Right cardiac atrium (tissue), 5 donors: ENCODE results near the gene MYO18B. TPM values are rescaled to one million over a fixed set of nuclear protein-coding genes. Genes with fewer than 3 reads are reported as not detected.
A peak's percentile ranks its signal among the peaks of the same experiment; 100 is the strongest.

Experiments
- ATAC-seq, 2 donors: fragments of 200-7000 bp; cut with Tn5 transposase; one replicate each; pipeline versions ENCODE4 v1.8.0 to v1.9.1; 2020; ENCODE audit warnings: moderate library complexity in 2 of 2, mild to moderate bottlenecking in 1 of 2
- DNase-seq, 3 donors: peaks; one replicate each; pipeline ENCODE4 v3.0.0-alpha.2; 2020
- H3K27ac ChIP-seq: one replicate; pipeline ENCODE4 v1.5.1; 2013; ENCODE audit warnings: mild to moderate bottlenecking, low read length, control low read depth, moderate library complexity
- H3K27me3 ChIP-seq: one replicate; pipeline ENCODE4 v1.6.1; 2013; ENCODE audit not compliant: control insufficient read depth, insufficient read depth
- H3K4me1 ChIP-seq: one replicate; pipeline ENCODE4 v1.6.1; 2013; ENCODE audit warnings: low read length; ENCODE audit not compliant: control insufficient read depth, insufficient read depth
- H3K4me3 ChIP-seq: one replicate; pipeline ENCODE4 v1.5.1; 2013; ENCODE audit warnings: low read length, control low read depth
- H3K9me3 ChIP-seq: one replicate; pipeline ENCODE4 v1.6.1; 2013; ENCODE audit warnings: low read length; ENCODE audit not compliant: control insufficient read depth
- WGBS: extraction: QIAGEN DNeasy Blood & Tissue Kit; methylation state at CpG from one replicate; pipeline ENCODE4 v1.1.7; 2013; 5-methylcytosine and 5-hydroxymethylcytosine counted together
- intact Hi-C, 4 donors: fragments of 100-400 bp; cut with DNase I; formaldehyde crosslinking; loops; one replicate each; pipeline versions ENCODE4 v1.11.0 to v1.14.0; 2022 to 2023
- polyA plus RNA-seq: library from polyadenylated mRNA; stranded (reverse); fragments of 200-250 nt; gene quantifications from one replicate; pipeline ENCODE4 v1.2.3, GENCODE V29; 2013
- total RNA-seq, 4 donors: library from RNA; stranded (reverse); fragmentation: NEBNext Ultra II Directional; extraction: Animal tissue kit (Norgen Biotek cat#: 25700); gene quantifications; one replicate each; pipeline ENCODE4 v1.2.1, GENCODE V29; 2021
- donor health status: healthy with polysubstance abuse.
- donor health status: DM: no; HTN: yes; CAD: no.
- donor health status: DM: no; HTN: no; CAD: no.
- donor health status: DM: no; HTN: yes; CAD: no; lungs with severe emphysema.
- donor health status: DM: yes; HTN: yes; CAD: no.

Gene MYO18B
- total and polyA plus RNA-seq, 5 donors = 74.5 to 184 (median 121) TPM

GRCh38 chr22:25712661-25713400 lies 29.2 kb upstream of the MYO18B start:
- intact Hi-C loops = no loop called here
- WGBS = 83% methylated on average over 7 of the region's 7 CpGs

GRCh38 chr22:25714070-25714469 lies 27.9 kb upstream of the MYO18B start:
- Histone ChIP-seq H3K4me1 (no peaks in the 10 kb centered on the region), H3K27ac (no peak overlapping the region), H3K27me3 (no peaks in the 10 kb centered on the region), H3K4me3 (no peak overlapping the region), H3K9me3 (no peaks in the 10 kb centered on the region)
- DNase-seq = no peak
- intact Hi-C loops = no loop called here
- no peak for ATAC-seq
- WGBS = 86% methylated on average over 7 of the region's 7 CpGs

More at GRCh38 chr22:25712661-25713400, 29.2 kb upstream of the MYO18B start:
- Histone ChIP-seq H3K9me3 (no peaks in the 10 kb centered on the region), H3K27ac (no peak overlapping the region), H3K4me3 (no peak overlapping the region), H3K27me3 (no peaks in the 10 kb centered on the region), H3K4me1 (no peaks in the 10 kb centered on the region)
- ATAC-seq (no peak), DNase-seq (no peak)

- intact Hi-C loops = no loop called here
- 67% methylated on average over 6 of the region's 6 CpGs for WGBS
- no peaks in the 10 kb centered on the region for H3K27me3 ChIP-seq
- H3K4me1 ChIP-seq = no peaks in the 10 kb centered on the region
- no peak overlapping the region for H3K27ac ChIP-seq
- H3K4me3 ChIP-seq = no peak overlapping the region
- H3K9me3 ChIP-seq = no peaks in the 10 kb centered on the region
- DNase-seq (no peak), ATAC-seq (no peak)
These were observed 27.2 kb upstream of the MYO18B start for GRCh38 chr22:25714739-25715138.

- no peaks in the 10 kb centered on the region for H3K4me1 ChIP-seq
- no peak overlapping the region for H3K4me3 ChIP-seq
- H3K27ac ChIP-seq = no peak overlapping the region
- 91% methylated on average over 10 of the region's 10 CpGs for WGBS
- intact Hi-C loops = no loop called here
- DNase-seq (no peak), ATAC-seq (no peak)
- H3K9me3 ChIP-seq = no peaks in the 10 kb centered on the region
- H3K27me3 ChIP-seq = no peaks in the 10 kb centered on the region
These were observed 25.4 kb upstream of the MYO18B start for GRCh38 chr22:25716637-25717036.

GRCh38 chr22:25718135-25718840 lies 23.7 kb upstream of the MYO18B start:
- Histone ChIP-seq H3K27ac (no peak overlapping the region), H3K27me3 (no peaks in the 10 kb centered on the region), H3K9me3 (no peaks in the 10 kb centered on the region), H3K4me3 (no peak overlapping the region), H3K4me1 (no peaks in the 10 kb centered on the region)
- 83% methylated on average over 10 of the region's 10 CpGs for WGBS
- DNase-seq (no peak), ATAC-seq (no peak)
- intact Hi-C loops = no loop called here

GRCh38 chr22:25722223-25722622 lies 19.8 kb upstream of the MYO18B start:
- DNase-seq (no peak), ATAC-seq (no peak)
- WGBS = 93% methylated on average over 16 of the region's 16 CpGs
- no peak overlapping the region for H3K4me3 ChIP-seq
- intact Hi-C loops = no loop called here
- no peaks in the 10 kb centered on the region for H3K9me3 ChIP-seq
- H3K4me1 ChIP-seq = no peaks in the 10 kb centered on the region
- H3K27ac ChIP-seq = no peak overlapping the region
- H3K27me3 ChIP-seq = no peaks in the 10 kb centered on the region

GRCh38 chr22:25722626-25723025 lies 19.4 kb upstream of the MYO18B start:
- WGBS = 90% methylated on average over 3 of the region's 3 CpGs
- no peak overlapping the region for H3K27ac ChIP-seq
- H3K9me3 ChIP-seq = no peaks in the 10 kb centered on the region
- no peak overlapping the region for H3K4me3 ChIP-seq
- intact Hi-C loops = no loop called here
- H3K27me3 ChIP-seq = no peaks in the 10 kb centered on the region
- no peak for ATAC-seq
- no peak for DNase-seq
- no peaks in the 10 kb centered on the region for H3K4me1 ChIP-seq

GRCh38 chr22:25726241-25726640 lies 15.7 kb upstream of the MYO18B start:
- no peak for ATAC-seq
- H3K27me3 ChIP-seq = no peaks in the 10 kb centered on the region

GRCh38 chr22:25728071-25728470 lies 13.9 kb upstream of the MYO18B start:
- Histone ChIP-seq H3K4me3 (no peak overlapping the region), H3K9me3 (no peaks in the 10 kb centered on the region), H3K27ac (no peak overlapping the region), H3K4me1 (no peaks in the 10 kb centered on the region), H3K27me3 (no peaks in the 10 kb centered on the region)
- ATAC-seq (no peak), DNase-seq (no peak)
- intact Hi-C loops = no loop called here
- WGBS = 90% methylated on average over 7 of the region's 7 CpGs

More at GRCh38 chr22:25726241-25726640, 15.7 kb upstream of the MYO18B start:
- H3K4me1 ChIP-seq = no peaks in the 10 kb centered on the region
- no peak for DNase-seq
- H3K9me3 ChIP-seq = no peaks in the 10 kb centered on the region
- H3K4me3 ChIP-seq = no peak overlapping the region
- intact Hi-C loops = no loop called here
- WGBS = 39% methylated on average over 4 of the region's 4 CpGs
- no peak overlapping the region for H3K27ac ChIP-seq

- DNase-seq (no peak), ATAC-seq (peak; percentile 16 to 24)
- no peak overlapping the region for H3K27ac ChIP-seq
- H3K4me1 ChIP-seq = no peaks in the 10 kb centered on the region
- no peaks in the 10 kb centered on the region for H3K27me3 ChIP-seq
- intact Hi-C loops = no loop called here
- WGBS = 42% methylated on average over 19 of the region's 19 CpGs
- H3K9me3 ChIP-seq = no peaks in the 10 kb centered on the region
- H3K4me3 ChIP-seq = no peak overlapping the region
These were observed 12.7 kb upstream of the MYO18B start for GRCh38 chr22:25729016-25729995.

- ATAC-seq (no peak), DNase-seq (no peak)
- WGBS = 47% methylated on average over 2 of the region's 2 CpGs
- intact Hi-C loops = no loop called here
- Histone ChIP-seq H3K4me3 (no peak overlapping the region), H3K9me3 (no peaks in the 10 kb centered on the region), H3K27ac (no peak overlapping the region), H3K4me1 (no peaks in the 10 kb centered on the region), H3K27me3 (no peaks in the 10 kb centered on the region)
These were observed 6.3 kb upstream of the MYO18B start for GRCh38 chr22:25735650-25736049.
